SU-DHL-6 (cell line): ENCODE data around the gene STARD9.

Experiments used
- EZH2phosphoT487 ChIP-seq: fragments of 200-600 bp; sonication (generic), shearing (Covaris generic); conservative IDR thresholded peaks from 2 replicates; pipeline ENCODE4 v1.6.1; 2018; ENCODE audit warnings: mild to moderate bottlenecking, antibody characterized with exemption, low read length, moderate library complexity, mixed read lengths
- TF ChIP-seq, protein P1 (sequence below): fragments of 200-600 bp; sonication (generic); IDR thresholded peaks from one replicate; pipeline ENCODE4 v1.5.1; 2017; ENCODE audit warnings: antibody characterized with exemption, mild to moderate bottlenecking, low read length, moderate library complexity; ENCODE audit not compliant: insufficient read depth, poor library complexity, severe bottlenecking

DNA sequence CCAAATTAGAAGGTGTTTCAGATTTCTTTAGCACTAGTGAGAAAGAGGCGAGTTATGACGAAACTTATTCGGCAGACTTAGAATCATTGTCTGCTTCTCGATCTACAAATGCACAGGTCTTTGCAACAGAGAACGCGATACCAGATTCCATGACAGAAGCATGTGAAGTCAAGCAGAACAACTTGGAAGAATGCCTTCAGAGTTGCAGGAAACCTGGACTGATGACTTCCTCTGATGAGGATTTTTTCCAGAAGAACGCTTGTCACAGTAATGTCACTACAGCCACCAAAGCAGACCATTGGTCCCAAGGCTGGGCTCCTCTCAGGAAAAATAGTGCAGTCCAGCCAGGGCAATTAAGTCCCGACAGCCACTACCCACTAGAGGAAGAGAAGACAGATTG, 110.9 kb downstream of the STARD9 start:
- TF ChIP-seq, protein P1, sequence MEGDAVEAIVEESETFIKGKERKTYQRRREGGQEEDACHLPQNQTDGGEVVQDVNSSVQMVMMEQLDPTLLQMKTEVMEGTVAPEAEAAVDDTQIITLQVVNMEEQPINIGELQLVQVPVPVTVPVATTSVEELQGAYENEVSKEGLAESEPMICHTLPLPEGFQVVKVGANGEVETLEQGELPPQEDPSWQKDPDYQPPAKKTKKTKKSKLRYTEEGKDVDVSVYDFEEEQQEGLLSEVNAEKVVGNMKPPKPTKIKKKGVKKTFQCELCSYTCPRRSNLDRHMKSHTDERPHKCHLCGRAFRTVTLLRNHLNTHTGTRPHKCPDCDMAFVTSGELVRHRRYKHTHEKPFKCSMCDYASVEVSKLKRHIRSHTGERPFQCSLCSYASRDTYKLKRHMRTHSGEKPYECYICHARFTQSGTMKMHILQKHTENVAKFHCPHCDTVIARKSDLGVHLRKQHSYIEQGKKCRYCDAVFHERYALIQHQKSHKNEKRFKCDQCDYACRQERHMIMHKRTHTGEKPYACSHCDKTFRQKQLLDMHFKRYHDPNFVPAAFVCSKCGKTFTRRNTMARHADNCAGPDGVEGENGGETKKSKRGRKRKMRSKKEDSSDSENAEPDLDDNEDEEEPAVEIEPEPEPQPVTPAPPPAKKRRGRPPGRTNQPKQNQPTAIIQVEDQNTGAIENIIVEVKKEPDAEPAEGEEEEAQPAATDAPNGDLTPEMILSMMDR, result no peak
- no peak for TF ChIP-seq EZH2phosphoT487
